ENCODE data around the gene NOS3.

DNA sequence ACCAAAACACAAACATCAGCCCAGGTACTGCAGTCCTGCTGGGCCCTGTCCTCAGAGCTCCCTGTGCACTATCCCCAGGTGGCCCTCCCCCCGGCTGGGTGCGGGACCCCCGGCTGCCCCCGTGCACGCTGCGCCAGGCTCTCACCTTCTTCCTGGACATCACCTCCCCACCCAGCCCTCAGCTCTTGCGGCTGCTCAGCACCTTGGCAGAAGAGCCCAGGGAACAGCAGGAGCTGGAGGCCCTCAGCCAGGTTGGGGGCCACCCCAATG lies 19.2 kb downstream of the NOS3 start:
- TF ChIP-seq, protein P1, sequence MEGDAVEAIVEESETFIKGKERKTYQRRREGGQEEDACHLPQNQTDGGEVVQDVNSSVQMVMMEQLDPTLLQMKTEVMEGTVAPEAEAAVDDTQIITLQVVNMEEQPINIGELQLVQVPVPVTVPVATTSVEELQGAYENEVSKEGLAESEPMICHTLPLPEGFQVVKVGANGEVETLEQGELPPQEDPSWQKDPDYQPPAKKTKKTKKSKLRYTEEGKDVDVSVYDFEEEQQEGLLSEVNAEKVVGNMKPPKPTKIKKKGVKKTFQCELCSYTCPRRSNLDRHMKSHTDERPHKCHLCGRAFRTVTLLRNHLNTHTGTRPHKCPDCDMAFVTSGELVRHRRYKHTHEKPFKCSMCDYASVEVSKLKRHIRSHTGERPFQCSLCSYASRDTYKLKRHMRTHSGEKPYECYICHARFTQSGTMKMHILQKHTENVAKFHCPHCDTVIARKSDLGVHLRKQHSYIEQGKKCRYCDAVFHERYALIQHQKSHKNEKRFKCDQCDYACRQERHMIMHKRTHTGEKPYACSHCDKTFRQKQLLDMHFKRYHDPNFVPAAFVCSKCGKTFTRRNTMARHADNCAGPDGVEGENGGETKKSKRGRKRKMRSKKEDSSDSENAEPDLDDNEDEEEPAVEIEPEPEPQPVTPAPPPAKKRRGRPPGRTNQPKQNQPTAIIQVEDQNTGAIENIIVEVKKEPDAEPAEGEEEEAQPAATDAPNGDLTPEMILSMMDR (IDR thresholded peaks at IDR 0.05; ENCODE audit: extremely low read depth in 1 of 2, insufficient read depth in 1 of 2, low read depth in 1 of 2, low read length in 2 of 2) = no peak
- TF ChIP-seq POLR2AphosphoS5 (IDR thresholded peaks at IDR 0.05; ENCODE audit: insufficient read depth, low read depth, low read length) = no peak
- no peak for TF ChIP-seq FOS (IDR thresholded peaks at IDR 0.05; ENCODE audit: borderline replicate concordance, insufficient read depth, low read length)
- TF ChIP-seq, protein P2, sequence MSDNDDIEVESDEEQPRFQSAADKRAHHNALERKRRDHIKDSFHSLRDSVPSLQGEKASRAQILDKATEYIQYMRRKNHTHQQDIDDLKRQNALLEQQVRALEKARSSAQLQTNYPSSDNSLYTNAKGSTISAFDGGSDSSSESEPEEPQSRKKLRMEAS (IDR thresholded peaks at IDR 0.05; ENCODE audit: insufficient read depth, insufficient read length) = no peak
- TF ChIP-seq MYC (IDR thresholded peaks at IDR 0.05; ENCODE audit: low read depth, low read length) = no peak
- TF ChIP-seq EZH2 (IDR thresholded peaks at IDR 0.05; ENCODE audit: borderline replicate concordance, low read depth, low read length, severe bottlenecking) = no peak
- no peak for TF ChIP-seq POLR2A (IDR thresholded peaks at IDR 0.05; ENCODE audit: low read depth, low read length)
